22Rv1 (cell line): ENCODE results near the gene RAD51B.
A peak's percentile ranks its signal among the peaks of the same experiment; 100 is the strongest.

Experiments used
- H3K27ac ChIP-seq: fragments of 450-650 bp; 2 replicates; pipeline ENCODE4 v1.5.1; 2017
- CTCF ChIP-seq: fragments of 450-650 bp; IDR thresholded peaks from 2 replicates; pipeline ENCODE4 v1.5.1; 2017; ENCODE audit warnings: mild to moderate bottlenecking
- ZFX ChIP-seq: fragments of 450-650 bp; IDR thresholded peaks from 2 replicates; pipeline ENCODE4 v1.6.1; 2017; ENCODE audit warnings: antibody characterized with exemption, borderline replicate concordance

The RAD51B gene

GRCh38 chr14:68230950-68231717 lies 411.6 kb downstream of the RAD51B start:
- TF ChIP-seq ZFX, result no peak
- no peak for TF ChIP-seq CTCF
- no peak overlapping the region for H3K27ac ChIP-seq

GRCh38 chr14:68231898-68232297 lies 412.3 kb downstream of the RAD51B start:
- H3K27ac ChIP-seq, result peak overlapping the region; percentile 20; the same call in 1 of the 2 replicates
- no peak for TF ChIP-seq CTCF
- TF ChIP-seq ZFX, result no peak

- peak overlapping the region; percentile 20; the same call in 1 of the 2 replicates for H3K27ac ChIP-seq
- TF ChIP-seq CTCF, result no peak
- no peak for TF ChIP-seq ZFX
Observed at GRCh38 chr14:68232300-68233055, 412.9 kb downstream of the RAD51B start.

GRCh38 chr14:68233101-68233784 lies 413.7 kb downstream of the RAD51B start:
- TF ChIP-seq CTCF, result no peak
- no peak for TF ChIP-seq ZFX
- H3K27ac ChIP-seq, result peak overlapping the region; percentile 20; the same call in 1 of the 2 replicates

- no peak overlapping the region for H3K27ac ChIP-seq
- TF ChIP-seq CTCF, result no peak
- TF ChIP-seq ZFX, result no peak
Observed at GRCh38 chr14:68234101-68234905, 414.7 kb downstream of the RAD51B start.

- TF ChIP-seq ZFX (no peak), CTCF (no peak)
- no peak overlapping the region for H3K27ac ChIP-seq
Observed at GRCh38 chr14:68235011-68235410, 415.4 kb downstream of the RAD51B start.
